K562 (cell line): Measurements from ENCODE around the gene BIRC7. TPM values are rescaled to one million over a fixed set of nuclear protein-coding genes. Genes with fewer than 3 reads are reported as not detected.

Source experiments
- BRD9 ChIP-seq: fragments of 450-650 bp; IDR thresholded peaks from 2 replicates; pipeline ENCODE4 v1.6.1; 2018; ENCODE audit warnings: low read depth; ENCODE audit not compliant: partially characterized antibody
- CEBPB ChIP-seq: fragments of 450-650 bp; IDR thresholded peaks from 2 replicates; pipeline ENCODE4 v1.6.1; 2016; ENCODE audit warnings: missing genetic modification characterization, missing compliant biosample characterization
- FOXM1 ChIP-seq, 2 experiments: fragments of 450-650 bp in 1 of 2; sonication (generic) in 1 of 2; formaldehyde crosslinking in 1 of 2; IDR thresholded peaks; 2 replicates each; pipeline versions ENCODE4 v1.6.1 to v1.9.0; 2017 to 2022; ENCODE audit warnings: low read depth in 2 of 2, mild to moderate bottlenecking in 2 of 2, missing genetic modification reagents in 1 of 2, moderate library complexity in 1 of 2
- GABPB1 ChIP-seq: sonication (generic); formaldehyde crosslinking; IDR thresholded peaks from 2 replicates; pipeline ENCODE4 v1.8.0; 2022; ENCODE audit warnings: mild to moderate bottlenecking, missing genetic modification reagents
- HDGF ChIP-seq: fragments of 450-650 bp; IDR thresholded peaks from 2 replicates; pipeline ENCODE4 v1.6.1; 2016
- HEY1 ChIP-seq: fragments of 250-450 bp; sonication (Bioruptor Pico); IDR thresholded peaks from 2 replicates; pipeline ENCODE4 v1.5.0; 2020; ENCODE audit warnings: mild to moderate bottlenecking, moderate library complexity, borderline replicate concordance
- ILF3 ChIP-seq: fragments of 450-650 bp; IDR thresholded peaks from 2 replicates; pipeline ENCODE4 v1.6.1; 2018; ENCODE audit warnings: antibody characterized with exemption, mild to moderate bottlenecking, moderate library complexity, borderline replicate concordance
- ILK ChIP-seq: fragments of 450-650 bp; IDR thresholded peaks from 2 replicates; pipeline ENCODE4 v1.6.1; 2016; ENCODE audit warnings: missing genetic modification characterization, low read depth, mild to moderate bottlenecking, missing compliant biosample characterization, moderate library complexity, borderline replicate concordance
- LEF1 ChIP-seq: fragments of 450-650 bp; IDR thresholded peaks from 2 replicates; pipeline ENCODE4 v1.6.1; 2016; ENCODE audit warnings: mild to moderate bottlenecking
- MAZ ChIP-seq, 2 experiments: fragments of 450-650 bp in 1 of 2; sonication (generic) in 1 of 2; formaldehyde crosslinking; IDR thresholded peaks in 1 of 2; conservative IDR thresholded peaks in 1 of 2; 2 replicates each; pipeline versions ENCODE4 v1.4.0 to v1.5.0; 2020; ENCODE audit warnings: mild to moderate bottlenecking in 1 of 2, missing genetic modification reagents in 1 of 2
- MEF2D ChIP-seq: conservative IDR thresholded peaks from 2 replicates; pipeline ENCODE4 v1.6.1; 2016; ENCODE audit warnings: low read depth, missing genetic modification characterization, missing compliant biosample characterization
- NRF1 ChIP-seq, 2 experiments: fragments of 450-650 bp; IDR thresholded peaks in 1 of 2; conservative IDR thresholded peaks in 1 of 2; 2 replicates each; pipeline ENCODE4 v1.6.1; 2014; ENCODE audit warnings: mild to moderate bottlenecking in 2 of 2
- PHTF2 ChIP-seq: fragments of 250-450 bp; sonication (Bioruptor Pico); IDR thresholded peaks from 2 replicates; pipeline ENCODE4 v1.5.0; 2021; ENCODE audit warnings: mild to moderate bottlenecking
- PKNOX1 ChIP-seq: fragments of 450-650 bp; IDR thresholded peaks from 2 replicates; pipeline ENCODE4 v1.6.1; 2016
- PRMT5 ChIP-seq: sonication (generic); formaldehyde crosslinking; IDR thresholded peaks from 2 replicates; pipeline ENCODE4 v1.5.0; 2020; ENCODE audit warnings: missing genetic modification reagents
- RBBP5 ChIP-seq: fragments of 200-600 bp; sonication (generic); IDR thresholded peaks from 2 replicates; pipeline ENCODE4 v1.6.1; 2012; ENCODE audit warnings: borderline replicate concordance, mild to moderate bottlenecking, low read length, control low read depth, inconsistent platforms; ENCODE audit not compliant: insufficient read depth, poor library complexity, severe bottlenecking
- RCOR1 ChIP-seq, 2 experiments: IDR thresholded peaks; 2 replicates each; pipeline ENCODE4 v1.6.1; 2012; ENCODE audit warnings: low read depth in 2 of 2, low read length in 2 of 2, borderline replicate concordance in 1 of 2, improper control_type of control experiment in 1 of 2
- RNF2 ChIP-seq: sonication (generic); IDR thresholded peaks from 2 replicates; pipeline ENCODE4 v1.6.1; 2016
- SRF ChIP-seq, 2 experiments: fragments of 250-450, 450-650 bp in 1 of 2; sonication (Bioruptor Pico) in 1 of 2; sonication (generic) in 1 of 2; formaldehyde crosslinking; IDR thresholded peaks; 2 replicates each; pipeline versions ENCODE4 v1.5.0 to v1.5.1; 2020 to 2022; ENCODE audit warnings: mild to moderate bottlenecking in 1 of 2, missing genetic modification reagents in 1 of 2
- TEAD2 ChIP-seq: fragments of 450-650 bp; IDR thresholded peaks from 2 replicates; pipeline ENCODE4 v1.6.1; 2016; ENCODE audit warnings: missing genetic modification characterization, control low read depth, missing compliant biosample characterization
- TFAP4 ChIP-seq: sonication (generic); formaldehyde crosslinking; IDR thresholded peaks from 2 replicates; pipeline ENCODE4 v1.8.0; 2022; ENCODE audit warnings: missing genetic modification reagents, mild to moderate bottlenecking, moderate library complexity, borderline replicate concordance
- ZC3H8 ChIP-seq: fragments of 450-650 bp; IDR thresholded peaks from 2 replicates; pipeline ENCODE4 v1.6.1; 2017
- ZNF124 ChIP-seq: sonication (generic); formaldehyde crosslinking; IDR thresholded peaks from 2 replicates; pipeline ENCODE4 v1.8.1; 2022; ENCODE audit warnings: missing genetic modification reagents
- ZNF561 ChIP-seq: fragments of 450-650 bp; formaldehyde crosslinking; conservative IDR thresholded peaks from 2 replicates; pipeline ENCODE4 v1.4.0; 2020; ENCODE audit warnings: mild to moderate bottlenecking, moderate library complexity
- ZNF592 ChIP-seq: fragments of 450-650 bp; IDR thresholded peaks from 2 replicates; pipeline ENCODE4 v1.6.1; 2017; ENCODE audit warnings: antibody characterized with exemption, mild to moderate bottlenecking
- polyA plus RNA-seq, 8 experiments: library from polyadenylated mRNA; depleted of rRNA in 4 of 8; stranded (reverse) in 5 of 8; unstranded in 3 of 8; fragments of >200 nt; fragmentation: Nextera tagmentation in 2 of 8; fragmentation: Illumina TruSeq in 1 of 8; extraction: Ambion mirVana in 2 of 8; extraction: Trizol in 1 of 8; gene quantifications; 2 replicates each; pipeline versions ENCODE4 v1.2.1 to v1.2.3, GENCODE V29; 2011 to 2014; ENCODE audit warnings: inconsistent platforms in 1 of 8, missing spikeins in 1 of 8
- total RNA-seq, 7 experiments: library from RNA; depleted of rRNA in 6 of 7; stranded (reverse); fragments of >200 nt in 6 of 7; fragmentation: Illumina TruSeq in 2 of 7; extraction: Trizol in 2 of 7; gene quantifications; 2 replicates each; pipeline versions ENCODE4 v1.2.1 to v1.2.3, GENCODE V29; 2011 to 2021; ENCODE audit warnings: low replicate concordance in 1 of 7

BIRC7 gene
- total and polyA plus RNA-seq, 9 of the 15 experiments (the other 6 are each of a cell fraction or from before 2014, with no cell fraction given), result 0.14 to 0.19 (median 0.16) TPM; not detected in 5

- TF ChIP-seq ZNF592, result peak; percentile 87
- TF ChIP-seq RCOR1 (IDR thresholded peaks at IDR 0.05; ENCODE audit: borderline replicate concordance in 1 of 2, low read depth in 2 of 2, low read length in 2 of 2), result peak in 1 of 2 experiments; percentile 81; a peak in 2 of 4 replicates
- peak; percentile 90 for TF ChIP-seq MEF2D
- no peak for TF ChIP-seq PKNOX1
- TF ChIP-seq ILF3, result no peak
- TF ChIP-seq ZNF124 (CRISPR knock-in tag), result no peak
- TF ChIP-seq HEY1 (CRISPR knock-in tag), result no peak
- TF ChIP-seq PHTF2 (CRISPR knock-in tag), result peak; percentile 56; the same call in 1 of the 2 replicates
- TF ChIP-seq SRF (CRISPR knock-in tag; IDR thresholded peaks at IDR 0.05), result no peak
- TF ChIP-seq RNF2, result no peak
- no peak for TF ChIP-seq ZNF561 (CRISPR knock-in tag)
- TF ChIP-seq RBBP5, result no peak
- TF ChIP-seq TEAD2 (tag), result 0 out of 2 replicates have a peak, but pooled peaks have one; percentile 45
- peak in 1 of 2 experiments; percentile 58; a peak in 2 of 4 replicates for TF ChIP-seq MAZ (CRISPR knock-in tag; conservative IDR thresholded peaks at IDR 0.05 in 1 of 2, IDR thresholded peaks at IDR 0.05 in 1 of 2)
- TF ChIP-seq PRMT5 (CRISPR knock-in tag), result no peak
- TF ChIP-seq LEF1, result no peak
- TF ChIP-seq CEBPB (tag), result no peak
- TF ChIP-seq ZC3H8, result no peak
- no peak for TF ChIP-seq ILK (tag)
- no peak for TF ChIP-seq GABPB1 (CRISPR knock-in tag)
- no peak for TF ChIP-seq BRD9
- no peak for TF ChIP-seq TFAP4
- TF ChIP-seq FOXM1 (IDR thresholded peaks at IDR 0.05; ENCODE audit: low read depth), result no peak
- no peak for TF ChIP-seq FOXM1 (CRISPR knock-in tag; IDR thresholded peaks at IDR 0.05; ENCODE audit: low read depth)
- no peak for TF ChIP-seq HDGF
- TF ChIP-seq NRF1 (conservative IDR thresholded peaks at IDR 0.05 in 1 of 2, IDR thresholded peaks at IDR 0.05 in 1 of 2), result no peak
Measured at GRCh38 chr20:63264000-63264399, 28.3 kb downstream of the BIRC7 start (continued).
